ENCODE data around the gene CELSR3. TPM values are rescaled to one million over a fixed set of nuclear protein-coding genes. Genes with fewer than 3 reads are reported as not detected.

Gene CELSR3
- total and polyA plus RNA-seq, 2 of the 4 experiments (the other 2 are of a cell fraction): 0.18 to 0.63 TPM

GRCh38 chr3:48692551-48692950, 29.9 kb upstream of the CELSR3 start:
- H3K9ac ChIP-seq (ENCODE audit: low read depth, low read length): no peak overlapping the region

More at GRCh38 chr3:48692551-48692950, 29.9 kb upstream of the CELSR3 start:
- intact Hi-C loops (cut with micrococcal nuclease) (no loop called here), in situ Hi-C loops (cut with MboI; ENCODE audit: low sequenced_read_pairs) (no loop called here), dilution Hi-C loops (cut with HindIII; ENCODE audit: low sequenced_read_pairs, unreplicated experiment) (no loop called here)
- Histone ChIP-seq H3K36me3 (ENCODE audit: control insufficient read depth, insufficient read depth, low read length) (peaks cover 58% of the 10 kb centered on the region), H3K27ac (ENCODE audit: insufficient read depth, low read length) (no peak overlapping the region), H3K9me3 (ENCODE audit: control insufficient read depth, insufficient read depth, low read length) (no peaks in the 10 kb centered on the region), H3K9me1 (ENCODE audit: insufficient read depth, low read length) (peaks cover 26% of the 10 kb centered on the region), H3K4me3 (ENCODE audit: insufficient read depth, low read depth, low read length) (no peak overlapping the region), H3K27me3 (ENCODE audit: control insufficient read depth, insufficient read depth, low read length) (no peaks in the 10 kb centered on the region), H2BK5ac (ENCODE audit: low read depth, low read length, poor library complexity, severe bottlenecking) (peak overlapping the region; percentile 20), H4K20me1 (ENCODE audit: insufficient read depth, low read length) (peaks cover 70% of the 10 kb centered on the region), H4K91ac (ENCODE audit: insufficient read depth, low read depth, low read length) (no peak overlapping the region), H3K79me1 (ENCODE audit: low read depth in 1 of 2, low read length in 2 of 2) (peaks cover 39 to 79% of the 10 kb centered on the region in 2 experiments), H3K4me1 (ENCODE audit: control insufficient read depth, insufficient read depth, low read length) (peaks cover 37% of the 10 kb centered on the region), H3K23ac (ENCODE audit: low read depth, low read length) (no peak overlapping the region), H2BK15ac (ENCODE audit: low read depth, low read length) (no peak overlapping the region), H3K4ac (ENCODE audit: low read depth, low read length) (no peak overlapping the region), H3K18ac (ENCODE audit: low read depth, low read length) (no peak overlapping the region), H2BK120ac (ENCODE audit: low read depth, low read length) (no peak overlapping the region), H2AK5ac (ENCODE audit: low read depth, low read length) (no peak overlapping the region; the same call in 1 of the 2 replicates), H2AK9ac (replicated peaks; ENCODE audit: low read depth, low read length, poor library complexity) (no peak overlapping the region), H4K8ac (ENCODE audit: low read depth in 2 of 2, low read length in 2 of 2) (no peak overlapping the region; a peak in 1 of 4 replicates), H3K56ac (ENCODE audit: extremely low read depth, insufficient read depth, low read length) (no peak overlapping the region), H3K4me2 (ENCODE audit: low read depth, low read length) (no peak overlapping the region), H4K5ac (ENCODE audit: low read depth, low read length) (no peak overlapping the region), H2AFZ (replicated peaks; ENCODE audit: low read length, poor library complexity) (no peak overlapping the region), H3K14ac (replicated peaks; ENCODE audit: low read depth, low read length) (no peak overlapping the region), H2BK20ac (ENCODE audit: low read depth, low read length) (no peak overlapping the region)
- ChIA-PET CTCF (interaction anchor here (0.6 kb wide), 1 partner anchor 28 kb away, joined by 3 read pairs; no protein-coding TSS in a partner anchor), POLR2A (ENCODE audit: unreplicated experiment) (no interaction called here)
- DNase-seq (peak; percentile 38), ATAC-seq (ENCODE audit: low read depth) (peak; percentile 5; the same call in 1 of the 2 replicates)
- BruUV-seq (replicated peaks): no TSS peak
- TF ChIP-seq USF2 (IDR thresholded peaks at IDR 0.05; ENCODE audit: low read depth, low read length) (no peak), RFX5 (IDR thresholded peaks at IDR 0.05; ENCODE audit: low read depth, low read length) (no peak), MXI1 (IDR thresholded peaks at IDR 0.05; ENCODE audit: borderline replicate concordance, low read depth, low read length) (no peak), NFE2L2 (IDR thresholded peaks at IDR 0.05; ENCODE audit: low read depth, low read length) (no peak), CEBPB (IDR thresholded peaks at IDR 0.05; ENCODE audit: low read depth, low read length) (no peak), CTCF (conservative IDR thresholded peaks at IDR 0.05; ENCODE audit: low read depth, low read length) (no peak), MAFK (IDR thresholded peaks at IDR 0.05; ENCODE audit: low read depth, low read length) (no peak), POLR2A (IDR thresholded peaks at IDR 0.05; ENCODE audit: low read depth, low read length) (no peak), SMC3 (IDR thresholded peaks at IDR 0.05; ENCODE audit: low read depth, low read length) (no peak), ELK1 (IDR thresholded peaks at IDR 0.05; ENCODE audit: borderline replicate concordance, low read depth, low read length) (no peak), FOS (IDR thresholded peaks at IDR 0.05; ENCODE audit: low read depth, low read length) (no peak)
